ENCODE data around the gene MAST3.

DNA sequence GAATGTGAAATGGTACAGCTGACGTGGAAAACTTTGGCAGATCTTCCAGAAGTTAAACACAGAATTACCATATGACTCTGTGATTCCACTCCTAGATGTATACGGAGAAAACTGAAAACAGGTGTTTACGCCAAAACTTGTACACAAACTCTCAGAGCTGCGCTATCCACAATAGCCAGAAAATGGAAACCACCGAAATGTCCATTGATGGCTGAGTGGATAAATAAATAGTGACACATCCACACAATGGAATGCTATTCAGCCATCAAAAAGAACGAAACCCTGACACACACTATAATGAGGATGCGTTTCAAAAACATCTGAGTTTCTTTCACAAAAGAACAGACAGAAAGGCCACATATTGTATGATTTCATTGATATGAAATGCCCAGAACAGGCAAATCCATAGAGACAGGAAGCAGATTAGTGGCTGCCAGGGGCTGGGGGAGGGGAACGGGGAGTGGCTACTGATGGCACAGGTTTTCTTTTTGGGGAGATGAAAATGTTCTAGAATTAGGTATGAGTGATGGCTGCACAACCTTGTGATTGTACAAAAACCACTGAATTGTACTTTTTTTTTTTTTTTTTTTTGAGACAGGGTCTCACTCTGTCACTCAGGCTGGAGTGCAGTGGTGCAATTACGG lies 43.9 kb upstream of the MAST3 start:
- TF ChIP-seq, protein P1, sequence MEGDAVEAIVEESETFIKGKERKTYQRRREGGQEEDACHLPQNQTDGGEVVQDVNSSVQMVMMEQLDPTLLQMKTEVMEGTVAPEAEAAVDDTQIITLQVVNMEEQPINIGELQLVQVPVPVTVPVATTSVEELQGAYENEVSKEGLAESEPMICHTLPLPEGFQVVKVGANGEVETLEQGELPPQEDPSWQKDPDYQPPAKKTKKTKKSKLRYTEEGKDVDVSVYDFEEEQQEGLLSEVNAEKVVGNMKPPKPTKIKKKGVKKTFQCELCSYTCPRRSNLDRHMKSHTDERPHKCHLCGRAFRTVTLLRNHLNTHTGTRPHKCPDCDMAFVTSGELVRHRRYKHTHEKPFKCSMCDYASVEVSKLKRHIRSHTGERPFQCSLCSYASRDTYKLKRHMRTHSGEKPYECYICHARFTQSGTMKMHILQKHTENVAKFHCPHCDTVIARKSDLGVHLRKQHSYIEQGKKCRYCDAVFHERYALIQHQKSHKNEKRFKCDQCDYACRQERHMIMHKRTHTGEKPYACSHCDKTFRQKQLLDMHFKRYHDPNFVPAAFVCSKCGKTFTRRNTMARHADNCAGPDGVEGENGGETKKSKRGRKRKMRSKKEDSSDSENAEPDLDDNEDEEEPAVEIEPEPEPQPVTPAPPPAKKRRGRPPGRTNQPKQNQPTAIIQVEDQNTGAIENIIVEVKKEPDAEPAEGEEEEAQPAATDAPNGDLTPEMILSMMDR (IDR thresholded peaks at IDR 0.05) = no peak
- TF ChIP-seq POLR2A (IDR thresholded peaks at IDR 0.05) = no peak
